Activated CD4-positive, alpha-beta T cell treated with anti-CD3 and anti-CD28 coated beads for 48 hours (primary cell): ENCODE results near the gene MAN2B2.

Experiments
- DNase-seq: peaks from one replicate; pipeline ENCODE4 v3.0.0-alpha.2; 2020

Gene MAN2B2

GRCh38 chr4:6574747-6575502, at the start of gene MAN2B2:
Gene MAN2B2 (plus strand): TSS chr4:6575189. CDS start chr4:6575211, 22 bp downstream.
- peak; percentile 86 for DNase-seq

- DNase-seq = no peak
Measured at GRCh38 chr4:6525474-6525873, 49.5 kb upstream of the MAN2B2 start.

- no peak for DNase-seq
Measured at GRCh38 chr4:6526156-6526555, 48.8 kb upstream of the MAN2B2 start.

GRCh38 chr4:6526671-6527091, 48.3 kb upstream of the MAN2B2 start:
- DNase-seq = no peak

- no peak for DNase-seq
Measured at GRCh38 chr4:6527259-6527658, 47.7 kb upstream of the MAN2B2 start.

- DNase-seq = no peak
Measured at GRCh38 chr4:6527683-6528595, 47.0 kb upstream of the MAN2B2 start.

GRCh38 chr4:6529021-6529420, 46.0 kb upstream of the MAN2B2 start:
- no peak for DNase-seq

GRCh38 chr4:6530301-6530700, 44.7 kb upstream of the MAN2B2 start:
- no peak for DNase-seq

- DNase-seq = no peak
Measured at GRCh38 chr4:6530964-6531363, 44.0 kb upstream of the MAN2B2 start.

GRCh38 chr4:6532102-6532501, 42.9 kb upstream of the MAN2B2 start:
- DNase-seq = no peak

GRCh38 chr4:6532658-6533057, 42.3 kb upstream of the MAN2B2 start:
- no peak for DNase-seq

- DNase-seq = no peak
Measured at GRCh38 chr4:6534050-6534449, 40.9 kb upstream of the MAN2B2 start.

- DNase-seq = no peak
Measured at GRCh38 chr4:6534618-6535328, 40.2 kb upstream of the MAN2B2 start.

- no peak for DNase-seq
Measured at GRCh38 chr4:6535329-6535692, 39.7 kb upstream of the MAN2B2 start.

- DNase-seq = no peak
Measured at GRCh38 chr4:6535706-6536105, 39.3 kb upstream of the MAN2B2 start.

GRCh38 chr4:6538111-6538510, 36.9 kb upstream of the MAN2B2 start:
- no peak for DNase-seq

GRCh38 chr4:6538575-6538974, 36.4 kb upstream of the MAN2B2 start:
- DNase-seq = no peak

GRCh38 chr4:6539009-6539764, 35.8 kb upstream of the MAN2B2 start:
- DNase-seq = no peak

- no peak for DNase-seq
Measured at GRCh38 chr4:6540879-6541278, 34.1 kb upstream of the MAN2B2 start.

GRCh38 chr4:6541789-6542188, 33.2 kb upstream of the MAN2B2 start:
- no peak for DNase-seq

- DNase-seq = no peak
Measured at GRCh38 chr4:6542951-6543350, 32.0 kb upstream of the MAN2B2 start.

GRCh38 chr4:6546091-6546490, 28.9 kb upstream of the MAN2B2 start:
- no peak for DNase-seq
